Fibroblast of skin of scalp (primary cell): ENCODE measurements around the gene C20orf173. TPM values are rescaled to one million over a fixed set of nuclear protein-coding genes. Genes with fewer than 3 reads are reported as not detected.
"Not testable (repeated sequence)": the region's sequence is repeated elsewhere in the genome, so short reads cannot be mapped to it uniquely, and the experiment has no call there.

Source experiments
- DNase-seq: peaks from one replicate; pipeline ENCODE4 v3.0.0-alpha.2; 2013
- polyA plus RNA-seq, 2 experiments: library from polyadenylated mRNA; unstranded; fragments of 120-200 nt; gene quantifications; one replicate each; pipeline ENCODE4 v1.2.1, GENCODE V29; 2013; ENCODE audit not compliant: insufficient read length in 2 of 2

C20orf173 gene, protein sequence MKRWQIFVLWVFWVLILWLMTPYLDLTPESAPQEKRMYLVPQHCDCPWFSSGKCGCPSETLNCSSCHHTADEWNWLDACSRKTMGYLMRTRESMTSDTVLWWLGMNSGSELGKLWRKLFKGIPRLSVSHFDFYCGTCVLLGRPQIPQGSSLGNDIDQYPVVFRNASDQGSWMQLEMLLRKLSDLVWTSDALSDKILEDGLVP
- not detected for polyA plus RNA-seq (2013, experiment 1 of 2; ENCODE audit: insufficient read length)
- polyA plus RNA-seq (2013, experiment 2 of 2; ENCODE audit: insufficient read length) = not detected

DNA sequence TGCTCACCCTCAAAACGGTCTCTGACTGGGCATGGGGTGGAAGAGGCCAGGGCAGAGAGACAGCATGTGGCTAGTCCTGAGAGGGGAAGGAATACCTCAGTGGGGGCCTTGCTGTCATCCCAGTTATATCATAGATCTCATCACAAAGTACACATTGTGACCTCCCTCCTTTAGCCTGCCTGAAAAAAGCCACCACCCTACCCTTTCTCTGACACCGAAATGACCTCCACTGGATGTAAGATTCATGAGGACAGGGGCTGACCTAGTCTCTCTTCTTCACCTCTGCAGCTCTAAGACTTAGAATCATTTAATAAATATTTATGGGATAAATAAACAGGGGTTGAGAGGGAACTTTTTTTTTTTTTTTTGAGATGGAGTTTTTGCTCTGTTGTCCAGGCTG, at the start of gene C20orf173:
TSS of gene C20orf173 (minus strand) at position 101 of the 400 bp plus-strand sequence. CDS start 279 bp downstream, outside the sequence.
- no peak for DNase-seq

DNA sequence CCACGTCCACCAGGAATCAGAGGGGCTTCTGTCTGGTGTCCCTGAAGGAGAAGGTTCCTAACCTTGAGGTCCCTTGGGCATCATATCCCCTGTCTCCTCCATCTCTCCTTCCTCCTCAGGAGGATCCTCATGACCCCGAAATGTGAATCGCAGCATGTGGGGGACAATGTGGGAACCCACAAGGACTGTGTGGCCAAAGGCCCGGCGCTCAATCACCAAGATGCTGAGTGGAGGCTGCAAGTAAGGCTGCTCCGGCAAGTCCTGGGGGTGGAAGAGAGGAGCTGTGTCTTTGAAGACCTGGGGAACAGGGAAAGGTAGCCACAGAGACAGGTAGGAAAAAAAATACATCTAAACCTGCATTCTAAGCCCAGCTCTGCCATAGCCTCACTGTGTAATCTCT, 49.7 kb upstream of the C20orf173 start:
- DNase-seq = no peak

DNA sequence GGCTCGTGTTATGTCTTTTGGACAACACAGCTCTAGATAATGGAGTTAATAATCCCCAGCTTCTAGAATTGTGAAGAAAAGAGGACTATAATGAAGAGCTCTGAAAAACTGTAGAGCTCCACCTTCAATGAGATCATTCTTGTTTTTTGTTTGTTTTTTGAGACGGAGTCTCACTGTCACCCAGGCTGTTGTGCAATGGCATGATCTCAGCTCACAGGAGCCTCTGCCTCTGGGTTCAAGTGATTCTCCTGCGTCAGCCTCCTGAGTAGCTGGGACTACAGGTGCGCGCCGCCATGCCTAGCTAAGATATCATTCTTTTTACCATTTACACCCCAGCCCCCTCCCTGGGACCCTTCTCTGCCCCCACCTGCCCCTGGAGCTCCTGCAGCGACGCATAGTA, 49.0 kb upstream of the C20orf173 start:
- DNase-seq = no peak

DNA sequence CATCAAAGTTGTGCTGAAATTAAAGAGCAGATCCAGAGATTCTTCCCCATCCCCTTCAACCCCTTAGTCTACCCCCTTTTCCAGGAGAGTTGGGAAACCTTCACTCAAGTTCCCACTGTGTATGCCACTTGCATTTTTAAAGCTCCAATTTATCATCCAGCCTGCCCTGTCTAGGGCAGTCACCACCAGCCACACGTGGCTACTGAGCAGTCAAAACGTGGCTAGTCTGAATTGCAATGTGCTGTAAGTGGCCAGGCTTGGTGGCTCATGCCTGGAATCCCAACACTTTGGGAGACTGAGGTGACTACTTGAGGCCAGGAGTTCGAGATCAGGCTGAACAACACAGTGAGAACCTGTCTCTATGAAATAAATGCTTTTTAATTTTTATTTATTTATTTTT, 47.4 kb upstream of the C20orf173 start:
- DNase-seq = no peak

DNA sequence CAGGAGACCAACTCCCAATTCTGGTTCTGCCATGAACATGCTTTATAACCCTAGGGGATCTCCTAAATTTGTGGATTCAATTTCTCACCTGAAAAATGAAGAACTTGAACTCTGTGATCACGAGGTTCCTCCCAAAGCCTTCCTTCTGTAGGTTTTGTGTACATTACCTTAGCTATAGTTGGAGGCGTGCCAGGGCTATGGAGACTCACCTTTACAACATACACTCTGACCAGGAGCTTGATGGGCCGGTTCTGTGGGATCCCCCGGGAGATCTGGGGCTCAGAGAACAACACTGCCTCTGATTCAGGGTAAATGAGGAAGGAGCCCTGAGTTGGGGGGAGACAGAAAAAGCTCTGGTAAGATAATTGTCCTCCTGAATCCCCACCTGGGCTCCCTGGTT, 46.5 kb upstream of the C20orf173 start:
- DNase-seq = no peak

DNA sequence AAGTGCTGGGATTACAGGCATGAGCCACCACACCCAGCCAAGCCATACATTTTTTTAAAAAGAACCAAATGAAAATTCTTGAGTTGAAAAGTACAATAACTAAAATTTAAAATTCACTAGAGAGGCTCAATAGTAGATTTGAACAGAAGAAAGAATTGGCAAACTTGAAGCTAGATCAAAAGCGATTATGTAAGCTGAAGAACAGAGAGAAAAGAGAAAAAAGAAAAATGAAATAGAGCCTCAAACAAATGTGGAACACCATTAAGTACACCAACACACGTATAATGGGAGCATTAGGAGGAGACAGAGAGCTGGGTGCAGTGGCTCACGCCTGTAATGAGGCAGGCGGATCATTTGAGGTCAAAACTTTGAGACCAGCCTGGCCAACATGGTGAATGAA, 43.4 kb upstream of the C20orf173 start:
- DNase-seq = no peak

DNA sequence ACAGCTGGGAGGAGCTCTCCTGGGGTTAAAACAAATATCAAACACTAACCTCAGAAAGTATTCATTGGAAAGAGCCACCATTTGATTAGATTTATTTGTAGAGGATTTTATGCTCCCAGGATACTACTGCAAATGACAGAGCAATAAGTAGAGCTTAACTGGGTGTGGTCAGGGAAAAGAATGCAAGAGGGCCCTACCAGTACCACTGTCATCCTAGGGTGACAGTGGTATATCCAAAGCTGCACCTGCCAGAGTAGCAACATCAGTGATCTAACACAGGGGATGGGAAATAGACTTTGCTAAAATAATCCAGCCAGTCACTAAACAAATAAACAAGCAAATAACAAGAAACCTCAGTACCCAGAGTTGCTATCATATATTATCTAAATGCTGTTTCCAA, 42.1 kb upstream of the C20orf173 start:
- DNase-seq = no peak

DNA sequence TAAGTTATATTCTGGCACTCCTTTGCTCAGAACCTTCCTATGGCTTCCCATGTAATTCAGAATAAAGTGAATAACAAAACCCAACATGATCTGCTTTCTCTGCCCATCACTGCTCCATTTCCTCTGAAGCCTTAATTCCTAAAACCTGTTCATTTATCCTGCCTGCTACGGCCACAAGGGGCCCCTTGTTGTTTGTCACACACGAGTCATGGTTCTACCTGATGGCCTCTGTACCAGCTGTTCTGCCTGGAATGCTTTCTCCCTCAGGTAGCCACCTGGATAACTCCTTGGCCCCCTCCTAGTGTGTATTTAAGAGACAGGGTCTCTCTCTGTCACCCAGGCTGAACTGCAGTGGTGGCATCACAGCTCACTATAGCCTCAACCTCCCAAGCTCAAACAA, 39.2 kb upstream of the C20orf173 start:
- no peak for DNase-seq

DNA sequence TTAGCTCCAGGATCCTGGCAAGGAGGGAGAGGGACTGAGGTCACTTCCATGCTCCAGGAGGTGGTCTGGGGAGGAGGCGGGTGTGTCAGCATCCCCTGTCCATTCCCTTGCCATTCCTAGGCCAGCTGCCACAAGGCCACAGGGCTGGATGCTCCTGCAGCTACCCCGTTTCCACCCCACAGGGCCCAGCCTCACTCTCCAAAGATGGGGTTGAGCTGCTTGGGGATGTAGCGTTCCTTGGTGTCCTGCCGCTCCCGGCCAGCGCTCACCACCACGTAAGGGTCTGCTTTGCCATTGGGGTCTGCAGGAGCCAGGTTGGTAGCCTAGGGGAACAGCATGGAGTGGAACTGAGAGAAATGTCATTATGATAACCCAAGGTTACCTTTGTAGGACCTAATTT, 35.5 kb upstream of the C20orf173 start:
- DNase-seq = no peak

DNA sequence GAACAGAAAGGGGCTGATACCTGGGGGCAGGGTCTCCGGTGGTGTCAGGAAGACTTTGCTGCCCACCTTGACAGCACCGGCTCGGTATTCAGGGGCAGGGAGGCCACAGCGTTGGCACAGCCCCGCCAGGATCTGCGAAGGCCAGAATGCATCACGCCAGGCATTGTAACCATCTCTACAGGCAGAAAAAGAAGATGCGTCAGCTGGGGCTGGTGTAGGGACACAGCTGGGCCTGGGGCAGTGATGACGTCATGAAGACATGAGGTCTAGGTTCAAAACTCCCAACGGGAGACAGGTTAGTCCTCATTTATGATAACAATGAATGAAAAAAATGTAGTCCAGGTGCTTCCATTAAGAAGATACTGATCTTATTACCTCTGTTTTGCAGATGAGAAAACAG, 34.4 kb upstream of the C20orf173 start:
- DNase-seq = no peak

DNA sequence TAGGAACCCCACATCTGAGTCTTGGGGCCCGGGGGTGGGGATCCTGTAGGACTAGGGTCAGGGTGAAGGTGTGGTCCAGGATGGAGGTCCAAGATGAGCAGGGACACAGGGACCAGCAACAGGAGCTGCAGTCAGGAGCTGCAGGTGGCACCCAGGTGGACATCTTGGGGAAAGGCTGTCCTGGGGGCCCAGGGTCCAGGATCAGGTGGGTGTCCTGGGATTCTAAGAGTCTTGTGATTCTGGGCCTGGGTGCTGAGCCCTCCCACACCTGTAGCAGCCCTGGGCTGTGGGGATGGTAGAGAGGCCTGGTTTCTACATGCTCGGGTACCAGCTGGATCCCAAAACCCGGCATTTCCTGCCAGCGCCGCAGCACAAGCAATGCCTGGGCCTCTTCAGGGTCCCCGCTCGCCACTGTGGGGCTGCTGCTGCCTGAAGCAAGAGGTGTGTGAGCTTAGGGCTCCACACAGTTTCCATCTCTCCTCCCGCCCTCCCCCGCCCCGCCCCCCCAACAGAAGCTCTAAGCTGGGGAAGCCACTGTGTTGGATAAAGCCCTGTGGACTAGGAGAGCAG, 33.2 kb upstream of the C20orf173 start:
- no peak for DNase-seq

DNA sequence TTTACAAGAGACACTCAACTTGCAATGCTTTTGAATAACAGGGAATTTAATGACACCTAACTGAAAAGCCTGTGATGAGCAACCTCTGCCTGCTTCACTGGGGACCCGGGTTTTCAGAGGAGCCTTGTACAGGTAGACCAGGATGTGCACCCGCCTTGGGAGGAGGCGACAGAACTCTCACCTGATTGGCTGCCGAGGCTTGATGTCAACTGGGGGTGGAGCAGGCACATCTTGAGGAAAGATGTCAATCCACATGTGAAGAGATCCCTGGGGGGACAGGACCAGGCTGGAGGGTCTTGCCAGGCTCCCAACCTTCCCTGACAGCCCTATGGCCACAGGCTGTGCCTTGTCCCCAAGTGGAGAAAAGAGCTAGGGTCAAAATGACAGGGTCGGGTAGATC, 32.2 kb upstream of the C20orf173 start:
- DNase-seq = no peak

DNA sequence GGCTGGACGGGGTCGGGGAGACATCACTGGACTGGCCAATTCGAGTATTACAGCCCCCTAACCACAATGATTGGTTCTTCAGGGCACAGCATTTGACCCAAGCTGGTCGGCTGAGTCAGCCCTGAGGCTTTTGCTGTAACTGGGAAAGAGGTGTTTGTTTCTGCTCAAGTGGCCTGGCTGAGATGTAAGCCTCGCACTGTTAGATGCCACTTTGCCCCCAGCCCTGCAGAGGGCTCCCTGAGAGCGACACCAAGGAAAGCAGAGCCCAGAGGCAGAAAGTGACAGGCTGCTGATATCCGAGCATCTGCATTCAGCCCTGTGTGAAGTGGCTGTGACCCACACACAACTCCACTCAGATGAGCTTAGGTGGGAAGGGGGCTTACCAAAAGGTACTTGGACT, 31.8 kb upstream of the C20orf173 start:
- DNase-seq = peak; percentile 52

DNA sequence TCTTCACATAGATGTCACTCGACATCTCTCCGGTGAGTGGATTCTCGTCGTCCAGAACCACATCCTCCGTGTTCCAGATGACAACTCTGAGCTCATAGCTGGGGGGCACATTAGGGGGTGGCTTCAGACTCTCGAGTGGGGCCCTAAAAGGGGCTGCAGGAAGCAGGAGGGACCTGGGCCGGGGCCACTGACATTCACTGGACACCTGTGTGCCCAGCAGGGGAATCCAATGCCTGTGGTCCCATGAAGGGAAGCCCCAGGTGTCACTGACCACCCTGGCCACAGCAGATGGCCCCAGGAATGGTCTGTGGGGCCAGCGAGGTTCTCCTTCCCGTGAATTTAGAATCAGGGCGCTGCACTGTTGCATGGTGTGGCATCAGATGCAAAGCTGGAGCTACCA, 31.1 kb upstream of the C20orf173 start:
- no peak for DNase-seq

DNA sequence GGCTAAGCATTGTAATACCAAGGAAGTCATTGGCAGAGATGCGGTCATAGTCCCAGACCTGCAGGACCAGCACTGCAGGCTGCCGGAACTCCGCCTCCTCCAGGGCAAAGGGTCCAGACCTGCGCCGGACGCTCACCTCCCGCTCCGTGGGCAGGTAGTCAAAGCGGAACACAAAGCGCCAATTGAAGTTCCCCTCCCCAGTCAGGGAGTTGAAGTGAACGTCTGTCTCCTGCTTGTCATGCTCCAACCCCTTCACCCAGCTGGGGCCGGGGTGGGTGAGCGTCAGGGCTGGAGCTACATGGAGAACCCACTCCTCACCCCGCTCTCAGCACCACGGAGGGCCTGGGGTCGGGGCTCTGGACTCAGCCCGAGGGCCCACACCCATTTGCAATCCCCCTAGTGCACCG, 30.7 kb upstream of the C20orf173 start:
- no peak for DNase-seq

DNA sequence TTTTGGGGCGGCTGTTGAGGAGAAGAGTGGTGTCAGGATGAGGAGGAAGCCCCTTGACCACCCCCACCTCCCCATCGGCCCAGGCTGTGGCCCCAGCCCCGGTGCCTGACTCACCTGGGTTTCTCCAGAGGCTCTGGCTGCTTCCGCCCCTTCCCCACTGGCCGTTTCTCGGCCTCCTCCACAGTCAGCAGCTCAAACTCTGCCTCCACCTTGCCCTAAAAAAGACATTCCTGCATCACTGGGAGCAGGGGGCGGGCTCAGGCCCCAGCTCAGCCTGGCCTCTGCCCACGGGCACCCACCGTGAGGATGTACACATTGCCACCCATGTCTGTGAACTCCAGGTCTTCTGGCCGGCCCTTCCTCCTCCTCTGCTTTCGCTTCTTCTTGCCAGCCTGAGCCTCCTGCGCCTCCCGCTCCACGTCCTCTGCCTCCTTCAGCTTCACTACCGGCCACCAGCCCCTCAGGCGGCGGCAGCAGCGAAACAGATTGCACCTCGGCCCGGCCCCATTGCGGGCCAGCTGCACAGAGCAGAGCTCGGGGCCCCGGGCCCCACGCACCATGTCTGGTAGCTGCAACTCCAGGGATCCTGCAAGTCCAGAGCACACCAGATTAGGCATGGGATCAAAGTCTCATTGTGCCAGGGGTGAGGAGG, 29.7 kb upstream of the C20orf173 start:
- no peak for DNase-seq

DNA sequence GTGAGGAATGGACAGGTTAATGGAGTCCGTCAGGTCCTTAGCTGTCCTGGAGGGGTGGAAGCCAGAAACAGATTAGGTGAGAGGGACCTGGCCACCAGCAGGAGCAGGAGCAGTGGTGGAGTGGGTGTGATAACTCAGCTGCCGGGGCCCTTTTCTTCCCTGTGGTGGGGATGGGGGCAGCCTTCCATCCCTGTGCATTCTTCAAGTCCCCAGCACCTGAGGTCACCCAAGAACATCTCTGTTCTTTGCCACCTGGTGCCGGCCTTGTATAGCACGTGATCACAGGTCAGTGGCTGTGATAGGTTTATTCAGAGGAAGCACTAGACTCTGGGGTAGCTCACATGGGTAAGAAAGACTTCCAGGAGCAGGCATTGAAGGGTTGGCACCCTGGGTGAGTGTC, 29.0 kb upstream of the C20orf173 start:
- no peak for DNase-seq

DNA sequence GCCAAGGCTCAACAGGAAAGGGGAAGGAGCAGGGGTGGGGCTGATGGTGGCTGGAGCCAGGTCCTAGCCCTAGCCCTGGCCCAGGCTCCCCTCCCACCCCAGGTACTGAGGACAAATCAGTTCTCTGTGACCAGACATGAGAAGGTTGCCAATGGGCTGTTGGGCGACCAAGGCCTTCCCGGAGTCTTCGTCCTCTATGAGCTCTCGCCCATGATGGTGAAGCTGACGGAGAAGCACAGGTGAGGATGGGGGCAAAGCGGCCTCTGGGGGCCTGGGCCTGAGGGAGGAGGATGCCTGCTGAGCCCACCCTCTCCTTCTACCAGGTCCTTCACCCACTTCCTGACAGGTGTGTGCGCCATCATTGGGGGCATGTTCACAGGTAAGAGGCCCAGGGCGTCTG, 27.4 kb upstream of the C20orf173 start:
- no peak for DNase-seq

DNA sequence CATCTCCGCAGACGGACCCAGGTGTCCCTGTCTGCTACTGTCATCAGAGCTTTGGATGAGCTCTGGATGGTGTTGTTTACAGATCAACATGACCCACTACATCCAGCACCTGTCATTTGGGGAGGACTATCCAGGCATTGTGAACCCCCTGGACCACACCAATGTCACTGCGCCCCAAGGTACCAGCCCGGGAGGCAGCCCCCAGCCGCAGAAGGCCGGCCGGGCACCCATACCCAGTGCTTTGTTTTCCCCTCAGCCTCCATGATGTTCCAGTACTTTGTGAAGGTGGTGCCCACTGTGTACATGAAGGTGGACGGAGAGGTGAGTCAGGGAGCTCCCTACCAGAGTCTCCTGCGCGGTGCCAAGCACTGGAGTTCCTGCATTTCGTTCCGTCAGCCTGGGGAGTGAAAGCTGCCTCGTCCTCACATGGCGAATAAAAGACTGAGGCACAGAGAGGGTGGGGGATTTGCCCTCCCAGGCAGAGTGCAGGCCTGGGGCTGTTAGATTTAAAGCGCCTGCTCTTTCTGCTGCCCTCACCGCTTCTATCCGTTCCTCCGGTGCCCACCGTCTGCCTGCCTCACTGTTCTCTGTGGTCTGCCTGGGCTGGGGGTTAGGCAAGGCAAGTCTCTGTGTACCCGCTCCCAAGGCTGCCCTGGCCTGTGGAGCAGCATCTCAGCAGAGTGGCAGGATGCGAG, 26.6 kb upstream of the C20orf173 start:
- no peak for DNase-seq

DNA sequence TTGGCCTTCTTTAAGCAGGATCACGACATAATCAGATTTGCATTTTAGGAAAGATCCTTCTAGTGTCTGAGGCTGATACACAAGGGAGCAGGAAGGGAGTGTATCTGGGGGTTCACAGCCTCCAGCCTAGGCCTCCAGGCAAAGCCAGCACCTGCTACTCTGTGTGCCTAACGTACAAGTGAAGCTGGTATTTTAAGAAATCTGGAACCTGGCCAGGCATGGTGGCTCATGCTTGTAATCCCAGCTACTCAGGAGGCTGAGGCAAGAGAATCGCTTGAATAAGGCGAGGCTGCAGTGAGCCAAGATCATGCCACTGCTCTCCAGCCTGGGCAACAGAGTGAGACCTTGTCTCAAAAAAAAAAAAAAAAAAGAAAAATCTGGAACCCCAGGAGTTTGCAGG, 26.0 kb upstream of the C20orf173 start:
- not testable (repeated sequence) for DNase-seq

DNA sequence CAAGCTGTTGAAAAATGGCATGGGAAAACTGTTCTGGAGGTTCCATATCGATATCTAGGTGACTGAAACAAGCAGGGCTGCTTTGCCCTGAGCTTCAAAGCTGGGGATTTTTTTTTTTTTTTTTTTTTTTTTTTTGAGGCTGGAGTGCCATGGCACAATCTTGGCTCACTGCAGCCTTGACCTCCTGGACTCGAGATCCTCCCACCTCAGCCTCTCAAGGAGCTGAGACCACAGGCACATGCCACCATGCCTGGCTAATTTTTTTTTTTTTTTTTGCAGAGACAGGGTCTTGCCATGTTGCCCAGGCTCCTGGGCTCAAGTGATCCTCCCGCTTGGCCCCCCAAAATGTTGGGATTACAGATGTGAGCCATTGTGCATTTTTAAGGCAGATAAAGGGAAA, 23.5 kb upstream of the C20orf173 start:
- no peak for DNase-seq

DNA sequence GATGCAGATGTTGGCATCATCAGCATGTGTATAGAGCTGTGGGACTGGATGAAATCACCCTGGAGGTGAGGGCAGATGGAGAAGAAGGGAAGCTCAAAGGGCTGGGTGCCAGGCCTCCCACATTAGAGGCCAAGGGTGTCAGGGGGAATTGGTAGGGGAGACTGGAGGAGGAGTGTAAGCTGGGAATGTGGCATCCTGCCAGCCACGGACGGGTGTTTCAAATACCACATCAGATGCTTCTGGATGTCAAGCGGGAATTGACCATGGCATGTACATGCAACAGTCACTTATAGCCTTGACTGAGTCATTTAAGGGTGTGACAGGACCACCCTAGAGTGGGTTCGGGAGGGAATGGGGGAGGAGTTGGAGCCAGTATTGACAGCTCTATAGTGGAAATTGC, 22.1 kb upstream of the C20orf173 start:
- DNase-seq = peak; percentile 69

DNA sequence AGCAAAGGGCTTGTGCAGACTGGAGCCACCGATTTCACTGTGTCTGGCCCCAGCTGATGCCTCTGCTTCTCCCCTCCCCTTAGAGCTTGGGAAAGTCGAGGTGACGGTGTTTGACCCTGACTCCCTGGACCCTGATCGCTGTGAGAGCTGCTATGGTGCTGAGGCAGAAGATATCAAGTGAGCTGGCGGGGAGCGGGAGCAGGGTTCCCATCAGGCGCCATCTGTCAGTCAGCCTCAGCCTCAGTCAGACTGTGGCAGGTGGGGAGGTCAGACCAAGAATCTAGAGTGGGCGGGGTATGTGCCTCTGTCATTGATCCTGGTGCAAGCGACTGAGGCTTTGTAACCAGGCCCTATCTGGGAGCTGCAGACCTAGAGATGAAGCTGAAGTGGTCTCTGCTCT, 17.9 kb upstream of the C20orf173 start:
- no peak for DNase-seq

DNA sequence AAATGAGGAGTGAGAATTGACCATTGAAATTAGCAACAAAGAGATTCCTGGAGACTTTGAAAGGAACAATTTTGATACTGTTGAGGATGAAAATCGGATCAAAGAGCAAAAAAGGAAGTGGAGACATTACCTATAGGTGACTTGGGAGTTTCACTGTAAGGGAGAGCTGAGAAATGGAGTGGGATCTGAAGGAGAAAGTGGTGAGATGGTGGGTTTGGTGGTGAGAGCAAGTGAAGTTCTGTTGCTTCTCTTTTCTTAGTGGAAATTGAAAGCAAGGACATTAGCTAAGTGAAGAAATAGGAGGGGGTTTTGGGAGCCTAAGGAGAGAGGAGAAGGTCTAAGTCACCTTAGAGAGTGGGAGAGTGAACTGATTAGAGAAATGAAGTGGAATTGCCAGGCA, 16.7 kb upstream of the C20orf173 start:
- no peak for DNase-seq
